HG03354 (cell line): ENCODE data around the gene PAK4.

Source experiments
- ATAC-seq: cut with Tn5 transposase; IDR thresholded peaks from one replicate; pipeline ENCODE4 v1.9.1; 2021; ENCODE audit warnings: mild to moderate bottlenecking; ENCODE audit not compliant: unreplicated experiment, poor library complexity, severe bottlenecking

The PAK4 gene

GRCh38 chr19:39157997-39158389, 32.4 kb downstream of the PAK4 start:
- ATAC-seq: no peak

- no peak for ATAC-seq
Measured at GRCh38 chr19:39158646-39159260, 33.2 kb downstream of the PAK4 start.

- no peak for ATAC-seq
Measured at GRCh38 chr19:39160523-39160861, 34.9 kb downstream of the PAK4 start.

GRCh38 chr19:39160889-39161672, 35.5 kb downstream of the PAK4 start:
- no peak for ATAC-seq

GRCh38 chr19:39162441-39163043, 37.0 kb downstream of the PAK4 start:
- no peak for ATAC-seq

- ATAC-seq: no peak
Measured at GRCh38 chr19:39163621-39164020, 38.0 kb downstream of the PAK4 start.

- no peak for ATAC-seq
Measured at GRCh38 chr19:39164289-39164688, 38.7 kb downstream of the PAK4 start.

- no peak for ATAC-seq
Measured at GRCh38 chr19:39165857-39166256, 40.3 kb downstream of the PAK4 start.

GRCh38 chr19:39166571-39167391, 41.2 kb downstream of the PAK4 start:
- ATAC-seq: no peak

- ATAC-seq: no peak
Measured at GRCh38 chr19:39167461-39168257, 42.1 kb downstream of the PAK4 start.

GRCh38 chr19:39168258-39169142, 42.9 kb downstream of the PAK4 start:
- no peak for ATAC-seq

GRCh38 chr19:39169143-39169810, 43.7 kb downstream of the PAK4 start:
- no peak for ATAC-seq

- ATAC-seq: no peak
Measured at GRCh38 chr19:39170386-39171231, 45.0 kb downstream of the PAK4 start.

GRCh38 chr19:39171479-39172465, 46.2 kb downstream of the PAK4 start:
- no peak for ATAC-seq

- no peak for ATAC-seq
Measured at GRCh38 chr19:39172700-39173501, 47.3 kb downstream of the PAK4 start.
